B cell (primary cell): ENCODE results near the gene CADPS. TPM values are rescaled to one million over a fixed set of nuclear protein-coding genes. Genes with fewer than 3 reads are reported as not detected.

Source experiments
- ATAC-seq: fragments of 200-7000 bp; cut with Tn5 transposase; one replicate; pipeline ENCODE4 v1.10.0; 2021; ENCODE audit warnings: low read depth, mild to moderate bottlenecking, moderate number of reproducible peaks, moderate library complexity
- CTCF ChIA-PET: fragments of 350-600 bp; sonication (Branson Sonifier 250); formaldehyde crosslinking; loops from one replicate; lab custom pipeline; 2021; ENCODE audit warnings: antibody characterized with exemption, inconsistent platforms; lab: Charles Lee
- POLR2A ChIA-PET: fragments of 350-600 bp; sonication (Branson Sonifier 250); formaldehyde crosslinking; loops from one replicate; lab custom pipeline; 2021; ENCODE audit warnings: antibody characterized with exemption; lab: Charles Lee
- DNase-seq: peaks from one replicate; pipeline ENCODE4 v3.0.0; 2013
- H2AFZ ChIP-seq: 2 replicates; pipeline ENCODE4 v1.6.1; 2012; ENCODE audit warnings: mild to moderate bottlenecking, low read depth, low read length; ENCODE audit not compliant: insufficient read depth, poor library complexity, severe bottlenecking
- H3K27ac ChIP-seq, 2 donors: 1 replicate in 1 of 2; 2 replicates in 1 of 2; pipeline ENCODE4 v1.5.1; 2012 to 2013; ENCODE audit warnings: low read length in 2 of 2, mild to moderate bottlenecking in 2 of 2, moderate library complexity in 1 of 2
- H3K27me3 ChIP-seq, 4 experiments: fragments of 200-600 bp in 1 of 4; sonication (generic) in 1 of 4; replicated peaks in 1 of 4; 1 replicate in 2 of 4; 2 replicates in 2 of 4; pipeline versions ENCODE4 v1.6.1 to v1.7.0; 2013 to 2016; ENCODE audit warnings: low read length in 3 of 4, mild to moderate bottlenecking in 2 of 4, mixed read lengths in 1 of 4, moderate library complexity in 1 of 4; ENCODE audit not compliant: insufficient read depth in 4 of 4, control insufficient read depth in 3 of 4; ENCODE audit errors: control extremely low read depth in 1 of 4
- H3K36me3 ChIP-seq, 2 experiments: replicated peaks in 1 of 2; 1 replicate in 1 of 2; 2 replicates in 1 of 2; pipeline versions ENCODE4 v1.6.1 to v1.7.1; 2013; ENCODE audit warnings: low read length in 1 of 2; ENCODE audit not compliant: insufficient read depth in 2 of 2, control insufficient read depth in 1 of 2; ENCODE audit errors: control extremely low read depth in 1 of 2, extremely low read depth in 1 of 2
- H3K4me1 ChIP-seq, 2 donors: fragments of 200-600 bp in 1 of 2; sonication (generic) in 1 of 2; 1 replicate in 1 of 2; 2 replicates in 1 of 2; pipeline versions ENCODE4 v1.5.1 to v1.6.1; 2013 to 2017; ENCODE audit warnings: low read length in 2 of 2; ENCODE audit not compliant: control insufficient read depth in 2 of 2, insufficient read depth in 2 of 2
- H3K4me2 ChIP-seq: replicated peaks from 2 replicates; pipeline ENCODE3; 2012; ENCODE audit warnings: mild to moderate bottlenecking, low read depth, low read length; ENCODE audit not compliant: poor library complexity, severe bottlenecking
- H3K4me3 ChIP-seq, 5 experiments: fragments of 200-600 bp in 1 of 5; sonication (generic) in 1 of 5; 1 replicate in 3 of 5; 2 replicates in 2 of 5; pipeline versions ENCODE4 v1.5.1 to v1.7.0; 2011 to 2016; ENCODE audit warnings: low read length in 4 of 5, mild to moderate bottlenecking in 4 of 5, low read depth in 2 of 5, control low read depth in 1 of 5, moderate library complexity in 1 of 5; ENCODE audit not compliant: insufficient read depth in 1 of 5; ENCODE audit errors: control extremely low read depth in 1 of 5, extremely low read depth in 1 of 5
- H3K79me2 ChIP-seq: fragments of 200-600 bp; sonication (generic); one replicate; pipeline ENCODE4 v1.6.0; 2016; ENCODE audit warnings: low read length; ENCODE audit not compliant: control insufficient read depth, insufficient read depth
- H3K9ac ChIP-seq: fragments of 200-600 bp; sonication (generic); 2 replicates; pipeline ENCODE4 v1.6.1; 2017; ENCODE audit warnings: mild to moderate bottlenecking, low read length, moderate library complexity
- H3K9me3 ChIP-seq, 3 donors: one replicate each; pipeline versions ENCODE4 v1.6.1 to v1.7.1; 2013; ENCODE audit warnings: low read length in 2 of 3; ENCODE audit not compliant: control insufficient read depth in 2 of 3, insufficient read depth in 1 of 3; ENCODE audit errors: control extremely low read depth in 1 of 3
- H4K20me1 ChIP-seq: 2 replicates; pipeline ENCODE4 v1.6.0; 2012; ENCODE audit warnings: mild to moderate bottlenecking, low read length; ENCODE audit not compliant: insufficient read depth, control insufficient read depth, poor library complexity, severe bottlenecking
- H3K27ac Mint-ChIP-seq: one replicate; pipeline ENCODE4 v1.8.0; 2021; ENCODE audit warnings: mixed read lengths
- H3K27me3 Mint-ChIP-seq: one replicate; pipeline ENCODE4 v1.8.0; 2021; ENCODE audit warnings: mixed read lengths
- H3K4me1 Mint-ChIP-seq: one replicate; pipeline ENCODE4 v1.8.0; 2021; ENCODE audit warnings: mixed read lengths
- H3K4me3 Mint-ChIP-seq: one replicate; pipeline ENCODE4 v1.8.0; 2021; ENCODE audit warnings: mixed read lengths
- H3K9me3 Mint-ChIP-seq: one replicate; pipeline ENCODE4 v1.8.0; 2022; ENCODE audit warnings: mixed read lengths; ENCODE audit not compliant: insufficient read depth
- EZH2 ChIP-seq: IDR thresholded peaks from 2 replicates; pipeline ENCODE4 v1.6.1; 2012; ENCODE audit warnings: borderline replicate concordance, low read depth, mild to moderate bottlenecking, moderate library complexity, low read length; ENCODE audit not compliant: insufficient read depth, poor library complexity, severe bottlenecking
- WGBS: methylation state at CpG from one replicate; pipeline ENCODE4 v1.1.5; 2013; ENCODE audit warnings: missing lambda C conversion rate; ENCODE audit not compliant: insufficient coverage; 5-methylcytosine and 5-hydroxymethylcytosine counted together
- intact Hi-C: fragments of 100-400 bp; cut with micrococcal nuclease; formaldehyde crosslinking; loops from one replicate; pipeline ENCODE4 v1.10.0; 2022
- polyA plus RNA-seq: library from polyadenylated mRNA; depleted of rRNA; stranded (reverse); fragments of >200 nt; gene quantifications from 2 replicates; pipeline ENCODE4 v1.2.3, GENCODE V29; 2012
- total RNA-seq, 2 donors: library from RNA; stranded (reverse); fragments of 120-200 nt in 1 of 2; gene quantifications; 1 replicate in 1 of 2; 2 replicates in 1 of 2; pipeline versions ENCODE4 v1.2.3 to v1.2.4, GENCODE V29; 2013 to 2022
- TF ChIP-seq, protein P1 (sequence below): fragments of 200-600 bp; IDR thresholded peaks from one replicate; pipeline ENCODE4 v1.8.0; 2022; ENCODE audit warnings: antibody characterized with exemption, mild to moderate bottlenecking

CADPS gene
- total and polyA plus RNA-seq, 2 donors (not counting 1 experiment from before 2014, with no cell fraction given), result 0.16 to 0.22 TPM

DNA sequence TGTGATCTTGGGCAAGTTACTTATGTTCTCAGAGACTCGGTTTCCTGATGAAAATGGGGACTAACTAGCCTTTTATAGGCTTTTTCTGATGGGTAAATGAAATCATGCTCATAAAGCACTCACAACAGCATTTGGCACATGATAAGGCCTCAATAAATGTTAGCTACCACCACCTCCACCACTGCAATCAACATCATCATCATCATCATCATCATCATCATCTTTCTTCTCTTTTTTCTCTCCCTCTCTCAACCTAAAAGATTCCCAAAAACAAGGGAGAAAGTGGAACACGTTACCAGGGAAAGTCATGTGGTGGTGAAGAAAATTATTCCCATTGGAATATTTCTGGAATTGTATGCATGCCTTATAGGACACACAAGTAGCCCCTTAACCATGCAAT is 468.3 kb downstream of the CADPS start:
- CTCF ChIA-PET, result no interaction called here
- POLR2A ChIA-PET, result no interaction called here
- H3K27ac ChIP-seq, result no peak overlapping the region
- no peak overlapping the region for H3K4me2 ChIP-seq
- intact Hi-C loops, result no loop called here
- no CpG with 5 or more reads among the region's 2 CpGs for WGBS
- H3K9ac ChIP-seq, result no peak overlapping the region
- H3K27me3 ChIP-seq, result no peaks in the 10 kb centered on the region
- no peak overlapping the region for H3K4me3 ChIP-seq
- Mint-ChIP-seq H3K9me3 (no peaks in the 10 kb centered on the region), H3K27me3 (peaks cover 4% of the 10 kb centered on the region), H3K27ac (no peak overlapping the region), H3K4me3 (no peak overlapping the region), H3K4me1 (no peaks in the 10 kb centered on the region)
- no peaks in the 10 kb centered on the region for H3K36me3 ChIP-seq
- H3K79me2 ChIP-seq, result no peaks in the 10 kb centered on the region
- TF ChIP-seq, protein P1, sequence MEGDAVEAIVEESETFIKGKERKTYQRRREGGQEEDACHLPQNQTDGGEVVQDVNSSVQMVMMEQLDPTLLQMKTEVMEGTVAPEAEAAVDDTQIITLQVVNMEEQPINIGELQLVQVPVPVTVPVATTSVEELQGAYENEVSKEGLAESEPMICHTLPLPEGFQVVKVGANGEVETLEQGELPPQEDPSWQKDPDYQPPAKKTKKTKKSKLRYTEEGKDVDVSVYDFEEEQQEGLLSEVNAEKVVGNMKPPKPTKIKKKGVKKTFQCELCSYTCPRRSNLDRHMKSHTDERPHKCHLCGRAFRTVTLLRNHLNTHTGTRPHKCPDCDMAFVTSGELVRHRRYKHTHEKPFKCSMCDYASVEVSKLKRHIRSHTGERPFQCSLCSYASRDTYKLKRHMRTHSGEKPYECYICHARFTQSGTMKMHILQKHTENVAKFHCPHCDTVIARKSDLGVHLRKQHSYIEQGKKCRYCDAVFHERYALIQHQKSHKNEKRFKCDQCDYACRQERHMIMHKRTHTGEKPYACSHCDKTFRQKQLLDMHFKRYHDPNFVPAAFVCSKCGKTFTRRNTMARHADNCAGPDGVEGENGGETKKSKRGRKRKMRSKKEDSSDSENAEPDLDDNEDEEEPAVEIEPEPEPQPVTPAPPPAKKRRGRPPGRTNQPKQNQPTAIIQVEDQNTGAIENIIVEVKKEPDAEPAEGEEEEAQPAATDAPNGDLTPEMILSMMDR, result no peak
- no peak for TF ChIP-seq EZH2
- DNase-seq, result no peak
- no peaks in the 10 kb centered on the region for H3K4me1 ChIP-seq
- no peak overlapping the region for H2AFZ ChIP-seq
- no peaks in the 10 kb centered on the region for H4K20me1 ChIP-seq
- no peaks in the 10 kb centered on the region for H3K9me3 ChIP-seq
- ATAC-seq, result no peak

- TF ChIP-seq, protein P1, result no peak
- TF ChIP-seq EZH2, result no peak
- H3K9me3 Mint-ChIP-seq, result no peaks in the 10 kb centered on the region
- no peak overlapping the region for H3K4me3 Mint-ChIP-seq
- no peaks in the 10 kb centered on the region for H3K27me3 ChIP-seq
- H3K9me3 ChIP-seq, result no peaks in the 10 kb centered on the region
- 85% methylated on average over 3 of the region's 6 CpGs for WGBS
- H3K4me3 ChIP-seq, result no peak overlapping the region
- H3K9ac ChIP-seq, result no peak overlapping the region
- H2AFZ ChIP-seq, result no peak overlapping the region
- no peaks in the 10 kb centered on the region for H3K4me1 ChIP-seq
- H3K27ac Mint-ChIP-seq, result no peak overlapping the region
- DNase-seq, result no peak
- ChIA-PET POLR2A (no interaction called here), CTCF (no interaction called here)
- H3K4me1 Mint-ChIP-seq, result no peaks in the 10 kb centered on the region
- no peak overlapping the region for H3K27ac ChIP-seq
- ATAC-seq, result no peak
- H4K20me1 ChIP-seq, result no peaks in the 10 kb centered on the region
- no peak overlapping the region for H3K4me2 ChIP-seq
- intact Hi-C loops, result no loop called here
- H3K79me2 ChIP-seq, result no peaks in the 10 kb centered on the region
- H3K27me3 Mint-ChIP-seq, result peaks cover 4% of the 10 kb centered on the region
- H3K36me3 ChIP-seq, result no peaks in the 10 kb centered on the region
Observed at GRCh38 chr3:62405566-62405965, 469.6 kb downstream of the CADPS start.
